AG20443 (cell line): ENCODE data around the gene GALNT1.
A peak's percentile ranks its signal among the peaks of the same experiment; 100 is the strongest.
"Not testable (repeated sequence)": the region's sequence is repeated elsewhere in the genome, so short reads cannot be mapped to it uniquely, and the experiment has no call there.

Experiments
- DNase-seq: peaks from one replicate; pipeline ENCODE4 v3.0.0; 2012; ENCODE audit warnings: low spot score, mixed read lengths

GALNT1 gene

DNA sequence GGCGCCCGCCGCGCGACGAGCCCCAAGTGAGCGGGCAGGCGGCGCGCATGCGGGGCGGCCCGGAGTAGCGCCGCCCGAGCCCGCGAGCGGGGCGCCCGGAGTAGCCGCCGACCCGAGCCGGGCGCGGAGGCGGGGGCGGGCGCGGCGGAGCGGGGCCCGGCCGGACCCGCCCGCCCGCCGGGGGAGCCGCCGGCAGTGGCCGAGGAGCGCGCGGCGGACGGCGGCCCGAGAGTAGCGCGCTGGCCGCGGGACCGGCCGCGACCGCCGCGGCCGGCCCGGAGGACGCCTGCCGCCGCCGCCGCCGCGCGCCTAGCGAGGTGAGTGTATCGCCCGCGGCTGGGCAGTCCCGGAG is at the start of gene GALNT1:
TSS of gene GALNT1 (plus strand) at position 195 of the 352 bp plus-strand sequence. CDS start 72,923 bp downstream, outside the sequence.
- peak; percentile 82 for DNase-seq

DNA sequence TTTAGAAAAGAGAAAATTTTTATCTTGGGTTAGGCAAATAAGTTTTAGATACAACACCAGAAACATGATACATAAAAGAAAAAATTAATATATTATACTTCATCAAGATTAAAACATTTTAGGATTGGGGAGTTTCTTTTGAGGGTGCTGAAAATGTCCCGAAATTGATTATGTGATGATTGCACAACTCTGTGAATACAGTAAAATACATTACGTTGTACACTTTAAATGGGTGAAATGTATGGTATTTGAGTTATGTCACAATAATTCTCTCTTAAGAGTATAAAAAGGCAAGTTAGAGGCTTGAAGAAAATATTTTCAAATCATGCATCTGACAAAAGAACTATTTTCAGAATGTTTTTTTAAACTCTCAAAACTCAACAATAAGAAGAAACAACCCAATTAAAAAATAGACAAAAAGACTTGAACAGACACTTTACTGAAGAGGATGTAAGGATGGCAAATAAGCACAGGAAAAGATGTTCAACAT is 47.6 kb upstream of the GALNT1 start:
- DNase-seq, result no peak

DNA sequence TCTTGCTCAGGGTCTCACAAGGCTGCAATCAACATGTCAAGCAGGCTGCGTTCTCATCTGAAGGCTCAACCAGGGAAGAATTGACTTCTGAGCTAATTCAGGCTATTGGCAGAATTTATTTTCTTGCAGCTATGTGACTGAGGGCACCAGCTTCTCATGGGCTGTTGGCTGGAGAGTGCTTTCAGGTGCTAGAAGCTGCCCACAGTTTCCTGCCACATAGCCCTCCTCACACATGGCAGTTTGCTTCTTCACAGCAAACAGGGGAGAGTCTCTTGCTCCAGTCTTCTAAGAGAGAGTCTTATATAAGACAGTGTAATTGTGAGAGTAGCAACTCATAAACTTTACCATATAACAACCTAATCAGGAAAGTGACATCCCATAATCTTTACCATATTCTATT is 46.2 kb upstream of the GALNT1 start:
- DNase-seq, result no peak

DNA sequence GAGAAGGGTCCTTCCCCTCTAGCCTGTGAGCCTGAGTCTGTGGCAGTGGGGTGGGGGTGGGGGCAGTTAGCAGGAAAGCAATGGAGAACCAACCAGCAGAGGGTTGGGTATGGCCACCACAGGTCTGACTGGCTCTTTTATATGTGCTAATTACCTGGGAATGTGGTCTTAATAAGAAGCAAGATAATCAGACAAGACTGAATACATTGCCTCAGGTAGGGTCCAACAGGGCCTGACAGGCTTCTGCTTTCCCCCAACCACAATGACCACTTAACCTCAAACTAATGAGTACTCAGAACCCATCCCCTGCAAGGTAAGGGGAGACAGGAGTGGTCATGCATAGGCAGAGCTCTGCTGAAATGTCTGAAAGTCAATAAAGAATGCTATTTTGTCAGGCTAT is 39.2 kb upstream of the GALNT1 start:
- no peak for DNase-seq

DNA sequence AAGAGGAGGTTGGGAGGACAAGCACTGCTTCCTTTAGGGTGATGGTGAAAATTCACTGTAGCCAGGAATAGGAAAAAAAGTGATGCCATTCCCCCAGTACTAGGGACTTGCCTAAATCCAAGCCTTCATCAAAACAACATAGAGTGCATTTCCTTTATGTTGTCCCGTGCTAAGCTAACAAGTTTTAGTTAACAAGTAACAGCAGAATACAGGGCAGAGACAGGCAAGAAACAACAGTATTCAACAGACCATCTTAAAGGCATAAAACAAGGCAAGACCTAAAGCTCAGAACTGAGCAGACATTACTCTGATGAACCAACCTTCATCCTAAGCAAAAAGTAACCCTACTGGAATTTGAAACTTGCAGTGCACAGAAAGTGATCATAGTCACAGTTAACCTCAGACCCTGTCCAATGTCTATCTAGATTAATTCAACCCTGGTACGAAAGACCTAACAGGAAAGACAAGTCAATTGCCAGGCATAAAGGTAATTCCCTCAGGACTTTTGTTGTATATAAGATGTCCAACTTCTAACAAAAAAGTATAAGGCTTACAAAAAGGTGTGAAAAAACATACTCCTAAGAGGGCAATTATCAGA is 34.4 kb upstream of the GALNT1 start:
- DNase-seq, result no peak

DNA sequence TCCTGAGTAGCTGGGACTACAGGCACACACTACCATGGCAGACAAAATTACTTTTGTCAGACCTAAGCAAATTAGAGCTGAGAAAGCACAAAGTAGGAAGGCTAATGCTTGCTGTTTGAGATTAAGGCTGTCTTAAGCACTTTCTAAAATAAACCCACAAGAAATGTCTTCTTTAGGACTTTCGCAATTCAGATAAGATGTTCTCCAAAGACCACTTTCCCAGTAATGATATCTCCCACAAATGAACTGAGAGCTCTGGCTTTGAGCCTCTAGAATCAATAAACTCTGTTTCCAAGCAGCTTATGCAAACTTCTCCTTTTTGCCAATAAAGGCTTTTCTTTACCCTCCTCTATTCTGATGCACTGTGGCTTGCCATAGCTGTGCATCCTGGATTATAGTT is 32.0 kb upstream of the GALNT1 start:
- no peak for DNase-seq

DNA sequence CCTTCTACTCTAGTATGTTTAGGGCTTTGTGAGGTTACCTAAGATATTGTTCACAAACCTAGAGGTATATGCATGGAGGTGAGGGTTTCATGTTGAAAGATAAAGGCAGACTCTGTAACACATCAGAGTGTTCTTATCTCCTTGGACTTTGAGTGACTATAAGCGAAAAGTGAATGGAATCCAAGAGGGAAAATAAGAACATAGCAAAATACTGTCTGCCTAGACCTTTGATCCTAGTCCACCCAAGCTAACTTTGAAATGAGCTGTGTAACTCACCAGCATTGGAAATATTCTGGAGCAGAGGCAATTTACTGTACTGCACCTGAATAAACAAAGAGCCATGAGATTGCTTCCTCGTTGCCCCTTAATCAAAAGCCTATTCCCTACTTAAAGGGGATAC is 28.2 kb upstream of the GALNT1 start:
- no peak for DNase-seq

DNA sequence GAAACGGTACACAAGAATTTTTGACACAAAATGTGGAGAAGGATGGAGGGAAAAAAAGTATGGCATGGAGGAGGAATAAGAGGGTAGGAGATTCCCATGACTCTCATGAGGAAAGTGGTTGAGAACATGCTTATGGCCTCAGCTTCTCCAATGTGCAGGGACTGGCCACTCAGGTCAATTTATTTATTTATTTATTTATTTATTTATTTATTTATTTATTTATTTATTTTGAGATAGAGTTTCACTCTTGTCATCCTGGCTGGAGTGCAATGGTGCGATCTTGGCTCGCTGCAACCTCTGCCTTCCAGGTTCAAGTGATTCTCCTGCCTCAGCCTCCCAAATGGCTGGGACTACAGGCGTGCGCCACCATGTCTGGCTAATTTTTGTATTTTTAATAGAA is 26.0 kb upstream of the GALNT1 start:
- not testable (repeated sequence) for DNase-seq

DNA sequence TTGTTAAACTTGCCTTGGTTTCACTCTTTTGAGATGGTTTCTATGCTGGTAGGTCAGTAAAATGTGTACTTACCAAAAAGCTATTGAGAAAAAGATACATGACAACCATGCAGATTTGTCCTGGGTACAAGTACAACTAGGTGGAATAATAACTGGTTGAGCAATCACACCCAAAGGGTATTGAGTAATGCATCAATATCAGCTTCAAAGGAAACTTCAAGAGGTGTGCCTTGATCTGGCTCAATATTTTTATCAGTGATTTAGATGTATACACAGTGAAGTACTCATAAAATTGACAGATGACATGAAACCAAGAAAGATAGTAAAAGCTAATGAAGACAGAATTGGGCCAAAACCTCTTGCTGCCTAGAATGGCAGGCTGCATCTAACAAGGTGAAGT is 21.7 kb upstream of the GALNT1 start:
- DNase-seq, result no peak

DNA sequence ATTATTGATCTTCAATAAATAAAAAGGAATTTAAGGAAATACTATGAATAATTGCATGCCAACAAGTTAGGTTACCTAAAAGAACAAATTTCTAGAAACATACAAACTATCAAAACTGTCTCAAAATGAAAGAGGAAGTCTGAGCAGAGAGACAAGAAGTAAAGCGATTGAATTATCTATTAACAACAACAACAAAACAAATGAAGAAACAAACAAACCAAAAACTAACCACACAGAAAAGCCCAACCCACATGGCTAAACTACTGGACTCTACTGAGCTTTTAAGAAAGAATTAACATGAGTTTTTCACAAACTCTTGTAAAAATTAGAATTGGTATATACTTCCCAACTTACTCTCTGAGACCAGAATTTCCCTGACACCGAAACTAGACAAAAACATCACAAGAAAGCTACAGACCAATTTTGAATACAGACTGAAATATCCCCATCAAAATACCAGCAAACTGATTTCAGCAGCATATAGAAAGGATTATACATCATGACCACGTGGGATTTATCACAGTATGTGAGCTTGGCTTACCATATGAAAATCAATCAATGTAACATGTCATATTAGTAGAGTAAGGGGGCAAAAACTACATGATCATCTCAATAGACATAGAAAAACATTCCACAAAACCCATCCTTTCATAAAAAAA is 16.6 kb upstream of the GALNT1 start:
- no peak for DNase-seq

DNA sequence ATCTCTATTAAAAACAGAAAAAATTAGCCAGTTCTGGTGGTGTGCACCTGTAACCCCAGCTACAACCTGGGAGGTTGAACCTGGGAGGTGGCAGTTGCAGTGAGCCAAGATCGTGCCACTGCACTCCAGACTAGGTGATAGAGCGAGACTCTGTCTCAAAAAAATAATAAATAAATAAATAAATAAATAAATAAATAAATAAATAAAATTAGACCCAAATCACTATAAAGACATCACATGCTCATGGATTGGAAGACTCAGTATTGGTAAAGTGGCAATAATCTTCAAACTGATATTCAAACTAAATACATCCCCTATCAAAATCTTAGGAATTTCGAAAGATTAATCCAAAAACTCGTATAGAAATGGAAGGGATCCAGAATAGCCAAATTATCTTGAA is 15.5 kb upstream of the GALNT1 start:
- no peak for DNase-seq

DNA sequence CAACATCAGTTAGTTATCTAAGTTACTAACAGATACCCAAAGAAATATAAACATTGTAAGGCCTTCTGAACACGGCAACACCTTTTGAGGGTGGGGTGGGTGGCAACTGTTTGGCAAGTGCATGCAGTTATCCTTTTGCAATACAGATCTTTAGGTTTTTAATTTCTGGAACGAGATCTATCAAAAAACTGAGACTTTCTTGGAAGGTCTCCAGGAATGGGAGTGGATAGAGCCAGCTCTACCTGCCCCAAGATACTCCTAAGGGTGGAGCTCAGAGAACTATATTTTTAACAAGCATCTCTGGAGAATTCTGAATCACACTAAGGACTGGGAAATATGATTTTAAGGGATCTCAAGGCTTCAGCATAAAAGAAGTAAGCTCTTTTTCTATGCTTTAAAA is 11.4 kb upstream of the GALNT1 start:
- no peak for DNase-seq

DNA sequence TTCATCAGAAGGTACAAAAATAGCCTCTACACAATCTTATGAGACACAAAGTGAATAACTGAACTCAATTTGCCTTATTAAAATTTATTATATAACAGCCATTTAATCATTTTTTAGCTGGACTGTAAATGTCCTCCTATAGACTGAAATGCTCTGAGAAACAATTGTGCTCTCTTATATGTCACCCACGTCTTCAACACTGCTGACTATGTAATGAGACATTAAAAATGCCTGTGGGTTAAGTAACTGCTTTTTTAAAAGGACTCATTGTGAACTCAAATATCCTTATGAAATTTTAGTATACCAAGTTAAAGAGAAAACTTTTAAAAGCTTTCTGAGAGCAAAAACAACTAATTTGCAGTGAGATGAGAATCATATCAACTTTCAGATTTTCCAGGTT is 10.4 kb upstream of the GALNT1 start:
- no peak for DNase-seq

DNA sequence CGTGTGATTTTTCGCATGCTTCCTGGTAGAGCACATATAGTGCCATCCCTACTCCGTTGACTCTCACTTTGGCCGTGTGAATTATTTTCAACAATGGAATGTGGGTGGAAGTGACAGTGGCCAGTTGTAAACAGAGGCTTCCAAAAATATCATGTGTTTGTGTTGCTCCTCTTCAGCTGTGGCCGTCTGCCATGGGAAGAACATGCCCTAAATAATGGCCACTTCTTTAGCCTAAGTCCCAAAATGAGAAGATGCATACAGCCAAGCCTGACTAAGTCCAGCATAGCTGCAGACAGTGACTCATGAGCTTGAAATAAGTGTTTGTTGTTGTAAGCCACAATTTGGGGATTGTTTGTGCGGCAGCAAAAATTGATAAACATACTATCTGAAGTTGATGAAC is 8.9 kb upstream of the GALNT1 start:
- no peak for DNase-seq

DNA sequence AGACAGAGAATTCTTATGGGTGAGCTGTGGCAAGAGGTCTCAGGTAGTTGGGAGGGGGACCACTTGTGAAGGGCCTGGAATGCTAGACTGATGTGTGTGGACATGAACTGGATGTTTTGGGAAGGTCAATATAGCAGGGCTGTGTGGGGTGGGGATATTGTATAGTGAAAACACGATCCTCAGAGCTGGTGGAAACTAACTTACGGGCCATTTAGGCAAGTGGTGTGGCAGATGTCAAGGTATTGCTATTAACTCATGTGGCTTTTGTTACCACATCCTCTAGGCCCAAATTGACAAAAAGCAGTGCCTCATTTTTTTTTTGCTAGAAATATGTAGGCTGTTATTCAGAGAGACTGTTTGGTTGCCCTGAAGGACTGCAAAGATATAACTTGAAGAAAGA is 8.0 kb upstream of the GALNT1 start:
- no peak for DNase-seq

DNA sequence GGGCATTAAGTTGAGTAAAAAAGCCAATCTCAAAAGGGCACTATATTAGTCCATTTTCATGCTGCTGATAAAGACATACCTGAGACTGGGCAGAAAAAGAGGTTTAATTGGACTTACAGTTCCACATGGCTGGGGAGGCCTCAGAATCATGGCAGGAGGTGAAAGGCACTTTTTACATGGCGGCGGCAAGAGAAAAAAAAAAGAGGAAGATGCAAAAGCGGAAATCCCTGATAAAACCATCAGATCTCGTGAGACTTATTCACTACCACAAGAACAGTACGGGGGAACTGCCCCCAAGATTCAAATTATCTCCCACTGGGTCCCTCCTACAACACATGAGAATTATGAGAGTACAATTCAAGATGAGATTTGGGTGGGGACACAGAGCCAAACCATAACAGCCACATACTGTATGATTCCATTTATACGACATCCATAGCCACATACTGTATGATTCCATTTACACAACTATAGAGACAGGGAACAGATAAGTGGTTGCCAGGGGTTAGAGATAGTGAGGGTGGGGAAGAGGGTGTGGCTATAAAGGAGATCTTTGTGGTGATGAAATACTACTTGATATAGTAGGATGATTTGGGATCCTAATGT is 5.2 kb upstream of the GALNT1 start:
- DNase-seq, result not testable (repeated sequence)

DNA sequence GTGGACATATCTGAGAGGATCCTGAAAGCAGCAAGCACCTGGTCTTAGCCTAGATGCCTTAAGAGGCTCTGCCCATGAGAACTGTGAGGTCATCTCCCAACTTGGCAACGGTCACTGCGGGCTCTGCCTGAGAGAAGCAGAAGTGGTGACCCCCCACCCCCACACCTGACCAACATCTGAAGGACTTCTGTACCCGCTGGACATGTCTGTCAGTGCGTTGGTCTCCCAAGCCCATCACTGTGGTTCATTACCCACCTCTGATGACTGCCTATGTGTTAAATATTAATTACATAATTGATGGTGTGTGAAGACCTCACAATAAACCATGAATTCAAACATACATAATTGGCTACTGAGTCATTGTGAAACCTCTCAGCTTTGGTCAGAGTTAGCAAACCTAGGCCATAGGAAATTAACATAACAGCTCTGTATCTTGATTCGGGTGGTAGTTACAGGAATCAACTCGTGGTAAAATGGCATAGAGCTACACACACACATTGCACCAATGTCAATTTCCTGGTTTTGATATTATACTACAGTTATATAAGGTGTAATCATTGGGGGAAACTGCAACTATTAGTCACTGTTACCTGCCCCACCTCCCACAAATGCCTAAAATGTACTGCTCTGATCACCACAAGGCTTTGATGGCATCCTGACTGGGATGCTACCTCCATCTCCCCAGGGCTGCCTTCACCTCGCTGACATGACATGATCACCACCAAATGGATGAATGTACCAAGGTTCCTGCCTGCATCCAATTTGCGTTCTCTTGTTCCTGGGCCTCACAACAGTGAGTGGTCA is 4.3 kb upstream of the GALNT1 start:
- no peak for DNase-seq

DNA sequence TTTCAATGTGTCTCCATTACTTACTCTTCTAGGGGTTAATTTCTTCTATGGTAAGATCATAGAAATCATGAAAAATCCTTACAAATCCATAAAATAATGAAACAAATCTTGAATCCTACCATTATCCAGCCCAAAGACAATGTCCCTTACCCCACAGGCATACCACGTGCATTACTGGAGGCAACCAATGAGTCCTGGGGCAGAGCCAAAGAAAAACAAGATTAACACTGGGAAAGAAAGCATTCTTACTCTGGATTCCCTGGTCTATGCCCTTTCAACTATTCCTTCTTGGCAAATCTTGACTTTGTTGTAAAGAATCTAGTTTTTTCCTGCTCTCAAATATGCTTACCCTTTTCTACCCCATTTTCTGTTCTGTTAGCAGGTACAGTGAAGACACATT is 3.1 kb upstream of the GALNT1 start:
- no peak for DNase-seq

DNA sequence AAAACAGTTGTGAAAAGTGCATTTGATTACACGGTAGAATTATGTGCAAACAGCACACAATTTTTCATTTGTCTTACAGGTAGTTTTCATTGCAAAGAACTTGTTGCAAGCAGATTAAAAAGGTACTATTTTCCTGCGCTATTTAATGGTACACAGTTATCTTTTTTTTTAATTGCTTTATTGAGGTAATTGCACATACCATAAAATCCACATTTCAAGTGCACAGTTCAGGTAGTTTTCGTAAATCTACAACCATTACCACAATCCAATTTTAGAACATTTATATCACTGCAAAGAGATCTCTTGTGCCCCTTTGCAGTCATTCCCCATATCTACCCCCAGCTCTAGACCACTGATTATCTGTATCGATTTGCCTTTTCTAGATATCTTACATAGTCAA is 2.6 kb upstream of the GALNT1 start:
- no peak for DNase-seq

DNA sequence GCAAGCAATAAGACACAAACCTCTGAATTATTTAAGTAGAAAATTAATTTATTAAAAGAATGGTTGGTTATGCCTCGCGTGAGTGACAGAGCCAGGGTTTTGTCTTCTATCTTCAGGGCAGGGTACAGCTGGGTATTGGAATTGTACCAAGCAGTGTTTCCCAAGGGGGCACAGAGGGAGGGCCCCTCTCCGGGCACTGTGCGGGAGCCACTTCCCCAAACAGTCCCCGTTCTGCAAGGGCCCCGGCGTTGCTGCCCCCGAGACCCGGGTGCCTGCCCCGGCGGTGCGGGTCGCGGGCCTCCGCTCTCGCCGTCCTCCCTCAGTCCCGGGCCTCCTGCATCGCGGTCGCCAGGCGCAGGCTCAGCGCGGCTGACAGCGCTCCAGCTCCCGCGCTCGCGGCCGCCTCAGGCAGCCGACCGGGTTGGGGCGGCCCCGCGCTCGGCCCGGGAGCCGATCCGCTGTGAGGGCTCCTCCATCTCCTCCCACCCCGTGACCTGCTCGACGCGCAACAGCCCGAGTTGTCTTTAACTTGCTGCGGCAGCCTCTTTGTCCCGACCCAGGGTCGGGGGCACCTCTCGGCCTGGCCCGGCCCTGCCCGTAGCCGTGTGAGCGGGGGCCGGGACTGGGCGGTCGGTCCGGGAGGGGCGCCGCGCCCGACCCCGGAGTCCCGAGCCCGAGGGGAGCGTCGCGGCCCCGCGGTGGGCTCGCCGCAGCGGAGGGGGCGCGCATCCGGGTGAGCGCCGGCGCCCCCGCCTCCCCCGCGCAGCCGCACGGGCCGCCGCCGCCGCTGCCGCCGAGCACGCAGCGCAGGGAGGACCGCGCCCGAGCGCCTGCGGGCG is 620 bp upstream of the GALNT1 start:
- peak; percentile 85 for DNase-seq

DNA sequence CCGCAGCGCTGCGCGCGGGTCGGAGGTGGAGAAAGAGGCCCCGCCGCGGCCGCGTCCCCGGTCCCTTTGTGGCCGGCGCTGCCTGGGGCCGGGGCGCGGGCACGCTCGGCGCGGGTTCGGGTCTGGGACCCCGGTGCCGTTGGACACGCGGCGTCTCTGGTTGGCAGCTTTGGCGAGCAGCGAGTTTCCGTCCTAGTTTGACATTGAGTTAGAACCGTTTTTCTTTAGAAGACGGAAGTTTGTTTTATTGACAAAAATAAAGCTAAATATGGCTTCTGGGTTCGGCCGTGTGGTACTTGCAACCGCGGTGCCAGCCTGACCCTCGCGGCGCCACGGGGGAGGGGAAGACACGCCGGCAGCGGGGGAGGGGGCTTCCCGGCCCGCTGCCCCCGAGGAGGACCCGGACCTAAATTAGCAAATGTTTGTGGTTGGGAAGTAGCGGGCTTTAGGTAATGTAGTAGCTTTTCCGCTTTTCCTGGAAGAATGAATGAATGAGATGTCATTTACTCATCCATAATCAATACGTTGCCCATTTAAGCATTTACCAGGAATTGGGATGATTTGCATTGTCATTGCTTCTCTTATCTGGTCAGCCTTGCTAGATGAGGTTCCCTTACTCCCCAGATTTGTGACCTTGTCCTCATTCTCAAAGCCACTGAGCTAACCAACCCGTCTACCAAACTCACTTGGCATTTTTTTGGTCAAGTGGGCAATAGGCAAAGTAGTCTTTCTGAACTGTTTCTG is 530 bp downstream of the GALNT1 start:
- DNase-seq, result peak; percentile 56
